ENCODE measurements around the gene GNAZ.

DNA sequence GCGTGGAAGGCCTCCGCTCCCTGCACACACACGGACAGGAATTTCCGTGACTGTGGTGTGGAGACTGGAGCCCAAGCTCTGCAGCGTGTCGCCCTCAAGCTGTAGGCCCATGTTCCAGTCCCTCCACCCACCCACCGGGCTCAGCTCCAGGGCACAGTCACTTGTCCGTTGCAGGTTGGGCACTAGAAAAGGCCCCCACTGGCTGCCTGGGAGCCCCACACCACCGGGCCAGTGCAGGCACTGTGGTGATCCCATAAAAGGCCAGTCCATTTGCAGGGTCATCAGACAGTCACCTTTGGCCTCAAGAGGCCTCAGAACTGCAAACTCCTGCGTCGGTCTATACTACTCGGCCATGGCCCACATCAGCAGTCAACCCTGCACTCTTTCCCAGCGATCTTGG is 91.3 kb downstream of the GNAZ start:
- TF ChIP-seq, protein P1, sequence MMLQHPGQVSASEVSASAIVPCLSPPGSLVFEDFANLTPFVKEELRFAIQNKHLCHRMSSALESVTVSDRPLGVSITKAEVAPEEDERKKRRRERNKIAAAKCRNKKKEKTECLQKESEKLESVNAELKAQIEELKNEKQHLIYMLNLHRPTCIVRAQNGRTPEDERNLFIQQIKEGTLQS (IDR thresholded peaks at IDR 0.05): no peak
- no peak for TF ChIP-seq RXRA (IDR thresholded peaks at IDR 0.05)
- TF ChIP-seq, protein P2, sequence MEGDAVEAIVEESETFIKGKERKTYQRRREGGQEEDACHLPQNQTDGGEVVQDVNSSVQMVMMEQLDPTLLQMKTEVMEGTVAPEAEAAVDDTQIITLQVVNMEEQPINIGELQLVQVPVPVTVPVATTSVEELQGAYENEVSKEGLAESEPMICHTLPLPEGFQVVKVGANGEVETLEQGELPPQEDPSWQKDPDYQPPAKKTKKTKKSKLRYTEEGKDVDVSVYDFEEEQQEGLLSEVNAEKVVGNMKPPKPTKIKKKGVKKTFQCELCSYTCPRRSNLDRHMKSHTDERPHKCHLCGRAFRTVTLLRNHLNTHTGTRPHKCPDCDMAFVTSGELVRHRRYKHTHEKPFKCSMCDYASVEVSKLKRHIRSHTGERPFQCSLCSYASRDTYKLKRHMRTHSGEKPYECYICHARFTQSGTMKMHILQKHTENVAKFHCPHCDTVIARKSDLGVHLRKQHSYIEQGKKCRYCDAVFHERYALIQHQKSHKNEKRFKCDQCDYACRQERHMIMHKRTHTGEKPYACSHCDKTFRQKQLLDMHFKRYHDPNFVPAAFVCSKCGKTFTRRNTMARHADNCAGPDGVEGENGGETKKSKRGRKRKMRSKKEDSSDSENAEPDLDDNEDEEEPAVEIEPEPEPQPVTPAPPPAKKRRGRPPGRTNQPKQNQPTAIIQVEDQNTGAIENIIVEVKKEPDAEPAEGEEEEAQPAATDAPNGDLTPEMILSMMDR (IDR thresholded peaks at IDR 0.05; ENCODE audit: low read depth, low read length, missing input control): no peak
- TF ChIP-seq, protein P3, sequence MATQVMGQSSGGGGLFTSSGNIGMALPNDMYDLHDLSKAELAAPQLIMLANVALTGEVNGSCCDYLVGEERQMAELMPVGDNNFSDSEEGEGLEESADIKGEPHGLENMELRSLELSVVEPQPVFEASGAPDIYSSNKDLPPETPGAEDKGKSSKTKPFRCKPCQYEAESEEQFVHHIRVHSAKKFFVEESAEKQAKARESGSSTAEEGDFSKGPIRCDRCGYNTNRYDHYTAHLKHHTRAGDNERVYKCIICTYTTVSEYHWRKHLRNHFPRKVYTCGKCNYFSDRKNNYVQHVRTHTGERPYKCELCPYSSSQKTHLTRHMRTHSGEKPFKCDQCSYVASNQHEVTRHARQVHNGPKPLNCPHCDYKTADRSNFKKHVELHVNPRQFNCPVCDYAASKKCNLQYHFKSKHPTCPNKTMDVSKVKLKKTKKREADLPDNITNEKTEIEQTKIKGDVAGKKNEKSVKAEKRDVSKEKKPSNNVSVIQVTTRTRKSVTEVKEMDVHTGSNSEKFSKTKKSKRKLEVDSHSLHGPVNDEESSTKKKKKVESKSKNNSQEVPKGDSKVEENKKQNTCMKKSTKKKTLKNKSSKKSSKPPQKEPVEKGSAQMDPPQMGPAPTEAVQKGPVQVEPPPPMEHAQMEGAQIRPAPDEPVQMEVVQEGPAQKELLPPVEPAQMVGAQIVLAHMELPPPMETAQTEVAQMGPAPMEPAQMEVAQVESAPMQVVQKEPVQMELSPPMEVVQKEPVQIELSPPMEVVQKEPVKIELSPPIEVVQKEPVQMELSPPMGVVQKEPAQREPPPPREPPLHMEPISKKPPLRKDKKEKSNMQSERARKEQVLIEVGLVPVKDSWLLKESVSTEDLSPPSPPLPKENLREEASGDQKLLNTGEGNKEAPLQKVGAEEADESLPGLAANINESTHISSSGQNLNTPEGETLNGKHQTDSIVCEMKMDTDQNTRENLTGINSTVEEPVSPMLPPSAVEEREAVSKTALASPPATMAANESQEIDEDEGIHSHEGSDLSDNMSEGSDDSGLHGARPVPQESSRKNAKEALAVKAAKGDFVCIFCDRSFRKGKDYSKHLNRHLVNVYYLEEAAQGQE (IDR thresholded peaks at IDR 0.05): no peak
